OCI-M2 (cell line): ENCODE measurements around the gene BHMT.
"Not testable (repeated sequence)": the region's sequence is repeated elsewhere in the genome, so short reads cannot be mapped to it uniquely, and the experiment has no call there.

Source experiments
- DNase-seq: peaks from one replicate; lab custom pipeline; 2025; ENCODE audit not compliant: unreplicated experiment; lab: John Stamatoyannopoulos, UW

BHMT gene

GRCh38 chr5:79171635-79172245, 60.1 kb downstream of the BHMT start:
- DNase-seq, result no peak

- DNase-seq, result no peak
Measured at GRCh38 chr5:79172269-79172668, 60.7 kb downstream of the BHMT start.

- no peak for DNase-seq
Measured at GRCh38 chr5:79173626-79174025, 62.0 kb downstream of the BHMT start.

- DNase-seq, result not testable (repeated sequence)
Measured at GRCh38 chr5:79180449-79180848, 68.8 kb downstream of the BHMT start.

- DNase-seq, result peak; percentile 25
Measured at GRCh38 chr5:79181419-79182022, 69.9 kb downstream of the BHMT start.
